NT2/D1 (cell line): ENCODE data around the gene IL15RA.
"Not testable (repeated sequence)": the region's sequence is repeated elsewhere in the genome, so short reads cannot be mapped to it uniquely, and the experiment has no call there.

Source experiments
- DNase-seq: peaks from one replicate; pipeline ENCODE4 v3.0.0-alpha.2; 2011; ENCODE audit warnings: low read depth, low spot score
- H3K27me3 ChIP-seq: 2 replicates; pipeline ENCODE4 v1.6.0; 2011; ENCODE audit warnings: mild to moderate bottlenecking; ENCODE audit not compliant: insufficient read length, insufficient read depth
- H3K36me3 ChIP-seq: 2 replicates; pipeline ENCODE4 v1.6.1; 2011; ENCODE audit warnings: mild to moderate bottlenecking, low read length, mixed read lengths; ENCODE audit not compliant: insufficient read depth, insufficient read length
- H3K4me1 ChIP-seq: 2 replicates; pipeline ENCODE4 v1.5.1; 2011; ENCODE audit not compliant: insufficient read depth, insufficient read length
- H3K4me3 ChIP-seq: 2 replicates; pipeline ENCODE4 v1.5.1; 2011; ENCODE audit warnings: low read depth; ENCODE audit not compliant: insufficient read length
- H3K9ac ChIP-seq: 2 replicates; pipeline ENCODE4 v1.6.0; 2011; ENCODE audit warnings: low read depth; ENCODE audit not compliant: insufficient read length
- H3K9me3 ChIP-seq: 2 replicates; pipeline ENCODE4 v1.5.1; 2011; ENCODE audit warnings: mild to moderate bottlenecking, low read length; ENCODE audit not compliant: insufficient read depth
- SUZ12 ChIP-seq: IDR thresholded peaks from 2 replicates; pipeline ENCODE4 v1.6.1; 2011; ENCODE audit not compliant: insufficient read length, insufficient read depth; ENCODE audit errors: extremely low read depth
- YY1 ChIP-seq: IDR thresholded peaks from 2 replicates; pipeline ENCODE4 v1.6.1; 2011; ENCODE audit not compliant: insufficient read length, insufficient read depth
- ZNF274 ChIP-seq: IDR thresholded peaks from 2 replicates; pipeline ENCODE4 v1.6.1; 2011; ENCODE audit warnings: mild to moderate bottlenecking, low read depth, low read length

IL15RA gene

DNA sequence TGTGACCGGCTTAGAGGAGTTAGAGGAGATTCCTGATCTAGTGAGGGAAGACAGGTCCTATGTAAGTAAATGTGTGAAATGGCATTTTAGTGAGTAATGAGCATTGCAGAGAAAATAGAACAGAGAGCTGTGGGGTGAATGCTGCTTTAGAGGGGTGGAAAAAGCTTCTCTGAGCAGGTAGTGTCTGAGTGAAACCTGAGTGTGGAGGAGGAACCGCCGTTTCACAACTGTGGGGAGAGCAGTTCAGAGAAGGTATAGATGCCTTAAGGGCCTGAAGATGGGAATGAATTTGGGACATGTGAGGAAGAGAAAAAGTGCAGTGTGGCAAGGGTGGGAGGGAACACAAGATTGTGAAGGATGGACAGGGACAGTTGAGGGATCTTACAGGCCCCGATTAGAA lies 65.7 kb downstream of the IL15RA start:
- DNase-seq = no peak
- Histone ChIP-seq H3K4me1 (no peaks in the 10 kb centered on the region), H3K27me3 (no peaks in the 10 kb centered on the region), H3K36me3 (peaks cover 78% of the 10 kb centered on the region), H3K9ac (no peak overlapping the region), H3K4me3 (no peak overlapping the region), H3K9me3 (no peaks in the 10 kb centered on the region)
- TF ChIP-seq ZNF274 = no peak
- TF ChIP-seq SUZ12 = no peak
- no peak for TF ChIP-seq YY1

DNA sequence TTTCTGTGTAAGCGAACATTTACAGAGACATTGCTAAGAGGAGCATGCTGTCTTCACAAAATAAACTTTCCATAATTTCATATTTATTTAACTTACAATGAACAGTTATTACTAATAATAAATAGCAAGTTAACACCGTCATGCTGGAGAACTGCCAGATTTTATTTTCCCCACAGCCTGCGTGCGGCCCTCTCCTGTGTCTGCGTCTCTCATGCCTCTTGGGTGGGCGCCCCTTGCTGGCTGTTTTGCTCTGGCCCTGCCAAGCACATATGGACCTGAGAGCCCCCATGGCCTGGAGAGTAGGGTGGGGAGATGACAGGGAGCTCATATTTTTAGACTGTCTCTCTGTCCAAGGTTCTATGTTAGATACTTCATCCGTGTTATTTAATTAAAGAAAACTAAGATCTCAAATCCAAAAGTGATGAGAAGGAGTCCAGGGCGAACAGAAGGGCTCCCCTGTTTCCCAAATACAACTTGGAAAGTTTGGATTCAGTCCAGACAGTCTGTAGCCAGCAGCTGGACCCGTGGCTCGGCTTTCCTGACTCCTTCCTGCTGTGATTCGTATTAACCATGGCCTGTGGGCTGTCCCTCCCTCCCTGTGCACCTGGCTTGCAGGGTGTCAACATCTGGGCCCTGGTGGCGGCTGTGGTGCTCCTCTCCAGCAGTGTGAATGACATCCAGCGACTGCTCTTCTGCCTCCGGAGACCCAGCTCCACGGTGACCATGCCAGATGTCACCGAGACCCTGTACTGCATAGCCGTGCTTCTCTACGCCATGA lies 66.8 kb downstream of the IL15RA start:
- no peak for TF ChIP-seq ZNF274
- no peak for TF ChIP-seq SUZ12
- TF ChIP-seq YY1 = no peak
- H3K4me1 ChIP-seq = no peaks in the 10 kb centered on the region
- peaks cover 79% of the 10 kb centered on the region for H3K36me3 ChIP-seq
- no peak for DNase-seq
- no peak overlapping the region for H3K4me3 ChIP-seq
- no peaks in the 10 kb centered on the region for H3K9me3 ChIP-seq
- H3K9ac ChIP-seq = no peak overlapping the region
- H3K27me3 ChIP-seq = no peaks in the 10 kb centered on the region

DNA sequence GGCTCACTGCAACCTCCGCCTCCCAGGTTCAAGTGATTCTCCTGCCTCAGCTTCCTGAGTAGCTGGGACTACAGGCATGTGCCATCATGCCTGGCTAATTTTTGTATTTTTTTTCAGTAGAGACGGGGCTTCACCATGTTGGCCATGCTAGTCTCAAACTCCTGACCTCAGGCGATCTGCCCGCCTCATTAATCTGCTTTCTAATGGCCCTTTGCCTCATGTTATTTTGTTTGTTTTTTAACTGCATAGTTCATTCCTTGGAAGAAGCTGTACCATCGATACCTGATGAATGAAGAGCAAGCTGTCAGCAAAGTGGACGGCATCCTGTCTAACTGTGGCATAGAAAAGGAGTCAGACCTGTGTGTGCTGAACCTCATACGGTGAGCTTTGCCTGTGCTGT lies 68.7 kb downstream of the IL15RA start:
- H3K4me3 ChIP-seq, DNase-seq, H3K4me1 ChIP-seq, H3K9ac ChIP-seq, H3K27me3 ChIP-seq, H3K9me3 ChIP-seq: not testable (repeated sequence)
- peaks cover 67% of the 10 kb centered on the region for H3K36me3 ChIP-seq

GRCh38 chr10:5906651-5907050 lies 70.7 kb downstream of the IL15RA start:
- Histone ChIP-seq H3K36me3 (peaks cover 52% of the 10 kb centered on the region), H3K9ac (no peak overlapping the region), H3K27me3 (no peaks in the 10 kb centered on the region), H3K9me3 (no peaks in the 10 kb centered on the region), H3K4me1 (no peaks in the 10 kb centered on the region), H3K4me3 (no peak overlapping the region)
- TF ChIP-seq YY1 (no peak), ZNF274 (no peak), SUZ12 (no peak)
- no peak for DNase-seq

- TF ChIP-seq ZNF274 = no peak
- no peak for TF ChIP-seq YY1
- no peak for TF ChIP-seq SUZ12
- no peak overlapping the region for H3K9ac ChIP-seq
Observed at GRCh38 chr10:5905854-5906507, 71.4 kb downstream of the IL15RA start.

DNA sequence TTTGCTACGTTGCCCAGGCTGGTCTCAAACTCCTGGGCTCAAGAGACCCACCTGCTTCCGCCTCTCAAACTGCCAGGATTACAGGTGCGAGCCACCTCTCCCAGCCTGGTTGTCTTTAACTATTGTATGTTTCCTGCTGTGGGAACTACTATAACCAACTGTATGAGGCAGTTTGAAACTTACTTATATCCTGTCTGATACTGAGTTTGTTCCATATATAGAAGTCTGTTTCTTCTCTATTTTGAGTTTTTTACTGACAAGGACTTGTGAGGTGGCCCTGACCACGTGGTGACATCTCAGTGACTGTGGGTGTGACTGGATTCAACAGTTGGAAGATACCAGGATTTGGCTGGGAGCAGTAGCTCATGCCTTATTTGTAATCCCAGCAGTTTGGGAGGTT lies 73.1 kb downstream of the IL15RA start:
- TF ChIP-seq ZNF274 = no peak
- no peak for TF ChIP-seq SUZ12
- no peak for TF ChIP-seq YY1
- DNase-seq = no peak
- no peak overlapping the region for H3K4me3 ChIP-seq
- no peaks in the 10 kb centered on the region for H3K4me1 ChIP-seq
- H3K36me3 ChIP-seq = peaks cover 35% of the 10 kb centered on the region
- H3K9ac ChIP-seq = no peak overlapping the region
- H3K27me3 ChIP-seq = no peaks in the 10 kb centered on the region
- H3K9me3 ChIP-seq = no peaks in the 10 kb centered on the region

More at GRCh38 chr10:5905854-5906507, 71.4 kb downstream of the IL15RA start:
- Histone ChIP-seq H3K4me1 (no peaks in the 10 kb centered on the region), H3K4me3 (no peak overlapping the region), H3K27me3 (no peaks in the 10 kb centered on the region), H3K9me3 (no peaks in the 10 kb centered on the region), H3K36me3 (peaks cover 45% of the 10 kb centered on the region)
- no peak for DNase-seq

DNA sequence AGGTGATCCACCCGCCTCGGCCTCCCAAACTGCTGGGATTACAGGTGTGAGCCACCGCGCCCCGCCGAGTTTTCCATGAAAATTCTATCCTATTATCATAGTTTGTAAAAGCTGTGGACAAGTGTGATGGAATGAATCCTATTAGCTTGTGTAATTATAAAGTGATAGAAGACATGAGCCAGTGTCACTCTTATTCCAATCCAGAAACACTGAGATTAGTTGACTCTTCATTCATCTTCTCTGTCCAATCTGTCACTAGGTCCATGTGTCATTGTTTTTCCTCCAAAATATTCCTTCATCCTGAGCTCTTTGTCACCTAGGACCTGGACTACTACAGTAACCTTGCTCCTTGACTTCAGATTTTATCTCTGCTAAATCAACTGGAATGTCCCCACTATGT lies 73.8 kb downstream of the IL15RA start:
- peaks cover 33% of the 10 kb centered on the region for H3K36me3 ChIP-seq
- no peaks in the 10 kb centered on the region for H3K4me1 ChIP-seq
- H3K4me3 ChIP-seq = no peak overlapping the region
- no peak overlapping the region for H3K9ac ChIP-seq
- DNase-seq = no peak
- no peaks in the 10 kb centered on the region for H3K9me3 ChIP-seq
- TF ChIP-seq YY1 (no peak), SUZ12 (no peak), ZNF274 (no peak)
- no peaks in the 10 kb centered on the region for H3K27me3 ChIP-seq
